ENCODE results near the gene KRT35. TPM values are rescaled to one million over a fixed set of nuclear protein-coding genes. Genes with fewer than 3 reads are reported as not detected.

Gene KRT35
- not detected for total RNA-seq

- intact Hi-C loops (cut with micrococcal nuclease) = no loop called here
- DNase-seq = no peak
- no peaks in the 10 kb centered on the region for H3K9me3 Mint-ChIP-seq
- no peak within 1 kb of the TSS for H3K4me3 Mint-ChIP-seq
- ChIA-PET CTCF (interaction anchor here (1.3 to 1.8 kb wide), 2 partner anchors 69 to 571 kb away, joined by 3 to 6 read pairs; no protein-coding TSS in a partner anchor), POLR2A (no interaction called here)
- no peak within 1 kb of the TSS for H3K27ac Mint-ChIP-seq
- H3K27me3 Mint-ChIP-seq = no peaks in the 10 kb centered on the region
- no peaks in the 10 kb centered on the region for H3K4me1 Mint-ChIP-seq (ENCODE audit: low read depth)
- no peaks in the 10 kb centered on the region for H3K36me3 Mint-ChIP-seq
Measured at GRCh38 chr17:41481036-41481435, at the start of gene KRT35. Gene KRT35 (minus strand): TSS chr17:41481151. CDS start chr17:41481097, 54 bp downstream.

- H3K9me3 Mint-ChIP-seq = no peaks in the 10 kb centered on the region
- H3K27me3 Mint-ChIP-seq = peaks cover 42% of the 10 kb centered on the region
- CTCF ChIA-PET = interaction anchor here (1.5 to 3.7 kb wide), 3 partner anchors 12 to 118 kb away, joined by 4 to 19 read pairs (median 6); no protein-coding TSS in a partner anchor
- no peak overlapping the region for H3K27ac Mint-ChIP-seq
- intact Hi-C loops (cut with micrococcal nuclease) = no loop called here
- no peak for DNase-seq
- H3K4me1 Mint-ChIP-seq (ENCODE audit: low read depth) = peaks cover 5% of the 10 kb centered on the region
- POLR2A ChIA-PET = no interaction called here
- H3K36me3 Mint-ChIP-seq = no peaks in the 10 kb centered on the region
- H3K4me3 Mint-ChIP-seq = no peak overlapping the region
Measured at GRCh38 chr17:41530062-41531048, 49.4 kb upstream of the KRT35 start.

- H3K27me3 Mint-ChIP-seq = peaks cover 42% of the 10 kb centered on the region
- H3K4me3 Mint-ChIP-seq = no peak overlapping the region
- ChIA-PET CTCF (interaction anchor here (1.5 to 3.7 kb wide), 3 partner anchors 13 to 119 kb away, joined by 4 to 19 read pairs (median 6); no protein-coding TSS in a partner anchor), POLR2A (no interaction called here)
- H3K27ac Mint-ChIP-seq = no peak overlapping the region
- no peaks in the 10 kb centered on the region for H3K36me3 Mint-ChIP-seq
- intact Hi-C loops (cut with micrococcal nuclease) = no loop called here
- peaks cover 5% of the 10 kb centered on the region for H3K4me1 Mint-ChIP-seq (ENCODE audit: low read depth)
- no peak for DNase-seq
- H3K9me3 Mint-ChIP-seq = no peaks in the 10 kb centered on the region
Measured at GRCh38 chr17:41529491-41529915, 48.6 kb upstream of the KRT35 start.

- ChIA-PET CTCF (interaction anchor here (1.5 to 3.7 kb wide), 3 partner anchors 14 to 119 kb away, joined by 4 to 19 read pairs (median 6); no protein-coding TSS in a partner anchor), POLR2A (no interaction called here)
- H3K27ac Mint-ChIP-seq = no peak overlapping the region
- H3K4me3 Mint-ChIP-seq = no peak overlapping the region
- peaks cover 5% of the 10 kb centered on the region for H3K4me1 Mint-ChIP-seq (ENCODE audit: low read depth)
- no peaks in the 10 kb centered on the region for H3K36me3 Mint-ChIP-seq
- no peaks in the 10 kb centered on the region for H3K9me3 Mint-ChIP-seq
- no peak for DNase-seq
- intact Hi-C loops (cut with micrococcal nuclease) = no loop called here
- peaks cover 42% of the 10 kb centered on the region for H3K27me3 Mint-ChIP-seq
Measured at GRCh38 chr17:41528959-41529353, 48.0 kb upstream of the KRT35 start.

- intact Hi-C loops (cut with micrococcal nuclease) = no loop called here
- CTCF ChIA-PET = interaction anchor here (3.7 kb wide), 1 partner anchor 22 kb away, joined by 19 read pairs; no protein-coding TSS in a partner anchor
- H3K9me3 Mint-ChIP-seq = no peaks in the 10 kb centered on the region
- H3K27me3 Mint-ChIP-seq = peaks cover 38% of the 10 kb centered on the region
- no peak overlapping the region for H3K27ac Mint-ChIP-seq
- H3K4me3 Mint-ChIP-seq = no peak overlapping the region
- H3K36me3 Mint-ChIP-seq = no peaks in the 10 kb centered on the region
- POLR2A ChIA-PET = no interaction called here
- peaks cover 5% of the 10 kb centered on the region for H3K4me1 Mint-ChIP-seq (ENCODE audit: low read depth)
- no peak for DNase-seq
Measured at GRCh38 chr17:41527063-41528023, 46.4 kb upstream of the KRT35 start.

- H3K9me3 Mint-ChIP-seq = no peaks in the 10 kb centered on the region
- intact Hi-C loops (cut with micrococcal nuclease) = no loop called here
- no peaks in the 10 kb centered on the region for H3K36me3 Mint-ChIP-seq
- ChIA-PET POLR2A (no interaction called here), CTCF (no interaction called here)
- H3K4me1 Mint-ChIP-seq (ENCODE audit: low read depth) = peaks cover 5% of the 10 kb centered on the region
- H3K27ac Mint-ChIP-seq = no peak overlapping the region
- no peak for DNase-seq
- H3K27me3 Mint-ChIP-seq = peaks cover 24% of the 10 kb centered on the region
- no peak overlapping the region for H3K4me3 Mint-ChIP-seq
Measured at GRCh38 chr17:41524261-41524660, 43.3 kb upstream of the KRT35 start.

- CTCF ChIA-PET = no interaction called here
- peaks cover 19% of the 10 kb centered on the region for H3K27me3 Mint-ChIP-seq
- no peak overlapping the region for H3K27ac Mint-ChIP-seq
- DNase-seq = no peak
- no peaks in the 10 kb centered on the region for H3K9me3 Mint-ChIP-seq
- H3K4me1 Mint-ChIP-seq (ENCODE audit: low read depth) = peaks cover 5% of the 10 kb centered on the region
- intact Hi-C loops (cut with micrococcal nuclease) = no loop called here
- POLR2A ChIA-PET = no interaction called here
- H3K4me3 Mint-ChIP-seq = no peak overlapping the region
- no peaks in the 10 kb centered on the region for H3K36me3 Mint-ChIP-seq
Measured at GRCh38 chr17:41523787-41524186, 42.8 kb upstream of the KRT35 start.

GRCh38 chr17:41523225-41523593, 42.3 kb upstream of the KRT35 start:
- Mint-ChIP-seq H3K4me1 (ENCODE audit: low read depth) (peaks cover 5% of the 10 kb centered on the region), H3K4me3 (no peak overlapping the region), H3K9me3 (no peaks in the 10 kb centered on the region), H3K36me3 (no peaks in the 10 kb centered on the region), H3K27ac (no peak overlapping the region), H3K27me3 (peaks cover 15% of the 10 kb centered on the region)
- intact Hi-C loops (cut with micrococcal nuclease) = no loop called here
- no peak for DNase-seq
- POLR2A ChIA-PET = no interaction called here
- CTCF ChIA-PET = no interaction called here

- Mint-ChIP-seq H3K27ac (no peak overlapping the region), H3K36me3 (no peaks in the 10 kb centered on the region), H3K4me1 (ENCODE audit: low read depth) (peaks cover 3% of the 10 kb centered on the region), H3K27me3 (peaks cover 12% of the 10 kb centered on the region), H3K9me3 (no peaks in the 10 kb centered on the region), H3K4me3 (no peak overlapping the region)
- intact Hi-C loops (cut with micrococcal nuclease) = no loop called here
- ChIA-PET CTCF (no interaction called here), POLR2A (no interaction called here)
- no peak for DNase-seq
Measured at GRCh38 chr17:41522301-41523224, 41.6 kb upstream of the KRT35 start.

GRCh38 chr17:41521574-41522261, 40.8 kb upstream of the KRT35 start:
- Mint-ChIP-seq H3K4me1 (ENCODE audit: low read depth) (no peaks in the 10 kb centered on the region), H3K36me3 (no peaks in the 10 kb centered on the region), H3K4me3 (no peak overlapping the region), H3K27ac (no peak overlapping the region), H3K9me3 (no peaks in the 10 kb centered on the region), H3K27me3 (peaks cover 6% of the 10 kb centered on the region)
- ChIA-PET POLR2A (no interaction called here), CTCF (no interaction called here)
- intact Hi-C loops (cut with micrococcal nuclease) = no loop called here
- no peak for DNase-seq
